Inflammatory macrophage treated with lipopolysaccharide for 4 hours (primary cell): ENCODE results near the gene ZNF225.
A peak's percentile ranks its signal among the peaks of the same experiment; 100 is the strongest.
"Not testable (repeated sequence)": the region's sequence is repeated elsewhere in the genome, so short reads cannot be mapped to it uniquely, and the experiment has no call there.

Experiments
- DNase-seq: peaks from one replicate; pipeline ENCODE4 v3.0.0-alpha.2; 2020

ZNF225 gene

DNA sequence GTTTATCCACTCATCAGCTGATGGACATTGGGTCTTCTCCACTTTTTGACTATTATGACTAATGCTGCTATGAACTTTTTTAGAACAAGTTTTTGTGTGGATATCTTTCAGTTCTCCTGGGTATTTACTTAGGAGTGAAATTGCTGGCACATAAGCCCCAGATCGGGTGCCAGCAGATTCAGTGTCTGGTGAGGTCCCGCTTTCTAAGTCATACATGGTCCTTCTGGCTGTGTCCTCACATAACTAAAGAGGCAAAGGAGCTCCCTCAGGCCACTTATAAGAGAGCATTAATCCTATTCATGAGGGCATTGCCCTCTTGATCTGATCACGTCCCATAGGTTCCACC, 51.1 kb downstream of the ZNF225 start:
- no peak for DNase-seq

- DNase-seq: peak; percentile 96
Measured at GRCh38 chr19:44164673-44165512, 51.7 kb downstream of the ZNF225 start, which contains the start of gene ZNF226. TSS of gene ZNF226 (plus strand) at chr19:44165100. CDS start at chr19:44170081, 4,981 bp downstream.

DNA sequence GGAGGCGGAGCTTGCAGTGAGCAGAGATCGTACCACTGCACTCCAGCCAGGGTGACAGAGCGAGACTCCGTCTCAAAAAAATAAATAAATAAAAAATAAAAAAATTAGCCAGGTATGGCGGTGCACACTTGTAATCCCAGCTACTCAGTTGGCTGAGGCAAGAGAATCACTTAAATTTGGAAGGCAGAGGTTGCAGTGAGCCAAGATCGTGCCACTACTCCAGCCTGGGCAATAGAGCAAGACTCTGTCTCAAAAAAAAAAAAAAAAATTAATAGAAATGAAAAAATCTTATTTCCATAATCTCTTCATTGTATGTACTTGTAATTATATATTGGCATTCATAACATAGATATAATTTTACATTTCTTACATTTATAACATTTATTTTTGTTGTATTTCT, 57.5 kb downstream of the ZNF225 start:
- DNase-seq: not testable (repeated sequence)

GRCh38 chr19:44176590-44176989, 63.4 kb downstream of the ZNF225 start:
- no peak for DNase-seq

- DNase-seq: no peak
Measured at GRCh38 chr19:44180968-44181367, 67.8 kb downstream of the ZNF225 start.

DNA sequence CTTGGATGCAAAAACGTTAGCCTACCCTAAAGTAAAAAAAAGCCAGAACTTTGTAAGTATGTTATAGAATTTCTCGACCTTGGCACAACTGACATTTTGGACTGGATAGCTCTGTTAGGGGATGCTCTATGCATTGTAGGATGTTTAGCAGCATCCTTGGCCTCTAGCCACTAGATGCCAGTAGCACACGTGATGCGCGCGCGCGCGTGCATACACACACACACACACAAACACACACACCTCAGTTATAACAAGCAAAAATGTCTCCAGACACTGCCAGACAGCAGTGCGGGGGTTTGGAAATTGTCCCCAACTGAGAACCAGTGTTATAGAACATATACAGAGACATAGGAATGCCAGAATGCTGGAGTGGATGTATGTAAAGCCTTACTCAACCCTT, 68.9 kb downstream of the ZNF225 start:
- no peak for DNase-seq
